H9 (cell line): ENCODE results near the gene HSH2D. TPM values are rescaled to one million over a fixed set of nuclear protein-coding genes. Genes with fewer than 3 reads are reported as not detected.

ENCODE experiments used
- DNase-seq: peaks from one replicate; pipeline ENCODE4 v3.0.0-alpha.2; 2017
- H2AFZ ChIP-seq: one replicate; pipeline ENCODE4 v1.6.1; 2013; ENCODE audit warnings: mild to moderate bottlenecking, low read length, control low read depth, moderate library complexity
- H2AK5ac ChIP-seq: 2 replicates; pipeline ENCODE4 v1.6.1; 2013; ENCODE audit warnings: low read length, control low read depth, mixed read lengths; ENCODE audit not compliant: insufficient read length
- H2BK120ac ChIP-seq: one replicate; pipeline ENCODE4 v1.6.1; 2013; ENCODE audit warnings: low read depth, mild to moderate bottlenecking, low read length, control low read depth, inconsistent platforms; ENCODE audit not compliant: poor library complexity, severe bottlenecking
- H2BK12ac ChIP-seq: 2 replicates; pipeline ENCODE4 v1.6.1; 2013; ENCODE audit warnings: low read length, control low read depth, mixed read lengths, low read depth; ENCODE audit not compliant: insufficient read length
- H2BK15ac ChIP-seq: 2 replicates; pipeline ENCODE4 v1.6.1; 2013; ENCODE audit warnings: low read depth, low read length, control low read depth
- H2BK20ac ChIP-seq: one replicate; pipeline ENCODE4 v1.6.1; 2013; ENCODE audit warnings: low read depth, mild to moderate bottlenecking, low read length, control low read depth, inconsistent platforms; ENCODE audit not compliant: poor library complexity, severe bottlenecking
- H2BK5ac ChIP-seq: 2 replicates; pipeline ENCODE4 v1.6.1; 2013; ENCODE audit warnings: low read length, control low read depth, mixed read lengths; ENCODE audit not compliant: insufficient read length
- H3K14ac ChIP-seq: 2 replicates; pipeline ENCODE4 v1.6.1; 2013; ENCODE audit warnings: low read length, control low read depth; ENCODE audit not compliant: insufficient read depth
- H3K18ac ChIP-seq: 2 replicates; pipeline ENCODE4 v1.6.1; 2013; ENCODE audit warnings: low read depth, mild to moderate bottlenecking, mixed read lengths, low read length, control low read depth; ENCODE audit not compliant: insufficient read length
- H3K23ac ChIP-seq: 2 replicates; pipeline ENCODE4 v1.6.1; 2013; ENCODE audit warnings: low read length, control low read depth, mixed read lengths, low read depth; ENCODE audit not compliant: insufficient read length
- H3K23me2 ChIP-seq: 2 replicates; pipeline ENCODE4 v1.6.1; 2013; ENCODE audit warnings: low read depth, mild to moderate bottlenecking, mixed read lengths, low read length, control low read depth; ENCODE audit not compliant: insufficient read length, poor library complexity, severe bottlenecking
- H3K27ac ChIP-seq: 2 replicates; pipeline ENCODE4 v1.5.1; 2013; ENCODE audit warnings: low read length, control low read depth, mixed read lengths, low read depth; ENCODE audit not compliant: insufficient read length
- H3K27me3 ChIP-seq: 2 replicates; pipeline ENCODE4 v1.6.1; 2013; ENCODE audit warnings: low read length, control low read depth, inconsistent platforms; ENCODE audit not compliant: insufficient read depth
- H3K4ac ChIP-seq: 2 replicates; pipeline ENCODE4 v1.6.1; 2013; ENCODE audit warnings: low read depth, mild to moderate bottlenecking, control low read depth, inconsistent platforms, low read length, moderate library complexity
- H3K4me1 ChIP-seq: 2 replicates; pipeline ENCODE4 v1.6.1; 2013; ENCODE audit warnings: low read length, control low read depth, inconsistent platforms; ENCODE audit not compliant: insufficient read depth
- H3K4me2 ChIP-seq: 2 replicates; pipeline ENCODE4 v1.6.1; 2013; ENCODE audit warnings: low read length, control low read depth, mixed read lengths; ENCODE audit not compliant: insufficient read length, insufficient read depth
- H3K56ac ChIP-seq: 2 replicates; pipeline ENCODE4 v1.6.1; 2013; ENCODE audit warnings: low read depth, mild to moderate bottlenecking, mixed read lengths, low read length, control low read depth; ENCODE audit not compliant: insufficient read length
- H3K79me1 ChIP-seq: 2 replicates; pipeline ENCODE4 v1.6.1; 2013; ENCODE audit warnings: low read depth, mild to moderate bottlenecking, moderate library complexity, low read length, control low read depth, inconsistent platforms; ENCODE audit not compliant: insufficient read depth, poor library complexity, severe bottlenecking
- H3K79me2 ChIP-seq: 2 replicates; pipeline ENCODE4 v1.6.1; 2013; ENCODE audit warnings: low read length, control low read depth, inconsistent platforms; ENCODE audit not compliant: insufficient read depth
- H3K9ac ChIP-seq: 2 replicates; pipeline ENCODE4 v1.6.1; 2013; ENCODE audit warnings: low read length, control low read depth, mixed read lengths; ENCODE audit not compliant: insufficient read length; ENCODE audit errors: extremely low read depth
- H3K9me3 ChIP-seq: one replicate; pipeline ENCODE4 v1.6.1; 2013; ENCODE audit warnings: low read depth, low read length, inconsistent platforms; ENCODE audit not compliant: control insufficient read depth
- H3T11ph ChIP-seq: one replicate; pipeline ENCODE4 v1.6.1; 2013; ENCODE audit warnings: mild to moderate bottlenecking, low read length, control low read depth, inconsistent platforms
- H4K20me1 ChIP-seq: one replicate; pipeline ENCODE4 v1.6.1; 2013; ENCODE audit not compliant: control insufficient read depth, insufficient read length, insufficient read depth
- H4K5ac ChIP-seq: 2 replicates; pipeline ENCODE4 v1.6.1; 2013; ENCODE audit warnings: low read depth, mild to moderate bottlenecking, mixed read lengths, low read length, control low read depth; ENCODE audit not compliant: insufficient read length
- H4K8ac ChIP-seq: replicated peaks from 2 replicates; pipeline ENCODE4 v1.6.1; 2013; ENCODE audit warnings: low read length, control low read depth, mixed read lengths, low read depth; ENCODE audit not compliant: insufficient read length
- H4K91ac ChIP-seq: 2 replicates; pipeline ENCODE4 v1.6.1; 2013; ENCODE audit warnings: low read depth, mild to moderate bottlenecking, moderate library complexity, mixed read lengths, low read length, control low read depth; ENCODE audit not compliant: insufficient read length
- H3K27ac Mint-ChIP-seq, 3 experiments: 2 replicates in 2 of 3; 3 replicates in 1 of 3; pipeline ENCODE4 v1.8.0; 2020 to 2021; ENCODE audit warnings: mixed read lengths in 3 of 3, mild to moderate bottlenecking in 1 of 3, moderate library complexity in 1 of 3
- H3K27me3 Mint-ChIP-seq: 2 replicates; pipeline ENCODE4 v1.8.0; 2021; ENCODE audit warnings: low read depth, mild to moderate bottlenecking, moderate library complexity, mixed read lengths
- H3K36me3 Mint-ChIP-seq, 3 experiments: 2 replicates in 2 of 3; 3 replicates in 1 of 3; pipeline ENCODE4 v1.8.0; 2020 to 2021; ENCODE audit warnings: low read depth in 3 of 3, mixed read lengths in 3 of 3; ENCODE audit not compliant: insufficient read depth in 1 of 3
- H3K4me1 Mint-ChIP-seq, 2 experiments: 2 replicates each; pipeline ENCODE4 v1.8.0; 2020; ENCODE audit warnings: mixed read lengths in 2 of 2
- H3K4me3 Mint-ChIP-seq, 2 experiments: 2 replicates in 1 of 2; 3 replicates in 1 of 2; pipeline ENCODE4 v1.8.0; 2020 to 2021; ENCODE audit warnings: mild to moderate bottlenecking in 2 of 2, mixed read lengths in 2 of 2, moderate library complexity in 1 of 2
- H3K9me3 Mint-ChIP-seq, 2 experiments: 2 replicates in 1 of 2; 3 replicates in 1 of 2; pipeline ENCODE4 v1.8.0; 2020; ENCODE audit warnings: mild to moderate bottlenecking in 2 of 2, mixed read lengths in 2 of 2, moderate library complexity in 1 of 2
- WGBS: extraction: QIAGEN DNeasy Blood & Tissue Kit; methylation state at CpG from one replicate; pipeline ENCODE4 v1.1.7; 2013; ENCODE audit warnings: missing lambda C conversion rate, low lambda C conversion rate, mixed read lengths; ENCODE audit not compliant: insufficient read length; ENCODE audit errors: extremely low coverage; 5-methylcytosine and 5-hydroxymethylcytosine counted together
- total RNA-seq: library from RNA; stranded (reverse); gene quantifications from 2 replicates; pipeline ENCODE4 v1.2.1, GENCODE V29; 2021
- TF ChIP-seq, protein P1 (sequence below): fragments of 200-600 bp; sonication (generic); conservative IDR thresholded peaks from 3 replicates; pipeline ENCODE4 v1.8.0; 2021; ENCODE audit warnings: antibody characterized with exemption, mild to moderate bottlenecking

HSH2D gene
- total RNA-seq, 1 experiment from 2014 or later = 2.3 TPM

DNA sequence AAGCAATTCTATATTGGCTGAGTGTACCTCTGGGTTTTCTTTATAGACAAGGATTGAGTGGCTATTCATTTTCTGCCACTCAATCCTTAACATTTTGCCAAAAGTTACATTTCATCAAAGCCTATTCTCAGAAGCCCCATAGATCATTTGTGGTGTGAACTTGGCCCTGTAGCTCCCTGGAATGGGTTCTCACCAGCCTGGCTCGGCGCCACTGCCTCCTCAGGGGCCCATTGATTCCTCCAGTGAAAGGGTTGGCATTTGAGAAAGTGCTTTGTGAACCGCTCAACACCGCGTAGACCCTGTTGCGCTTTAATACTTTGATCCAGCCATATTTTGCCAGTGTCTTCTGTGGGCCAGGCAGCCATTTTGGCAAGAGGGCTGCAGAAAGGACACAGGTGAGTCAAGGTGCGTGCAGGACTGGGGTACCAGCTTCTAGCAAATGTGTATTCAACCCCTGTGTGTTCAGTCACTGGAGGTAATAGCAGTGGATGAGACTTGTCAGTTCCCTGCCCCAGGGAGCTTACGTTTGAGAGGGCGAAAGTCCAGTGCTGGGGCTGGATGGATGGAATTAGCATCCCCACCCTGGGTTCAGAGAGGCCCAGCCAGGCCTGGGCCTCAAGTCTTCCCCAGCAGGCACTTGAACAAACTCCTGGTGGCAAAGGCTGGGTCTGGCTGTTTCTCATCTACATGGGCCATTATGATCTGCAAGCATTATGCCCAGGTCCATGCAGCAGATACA is 28.0 kb upstream of the HSH2D start:
- peaks cover 8% of the 10 kb centered on the region for H3K79me1 ChIP-seq
- peaks cover 8% of the 10 kb centered on the region for H3K23me2 ChIP-seq
- Mint-ChIP-seq H3K4me3 (no peak overlapping the region), H3K36me3 (peaks cover 18 to 44% (median 36%) of the 10 kb centered on the region in 3 experiments), H3K4me1 (peaks cover 5 to 17% of the 10 kb centered on the region in 2 experiments), H3K27me3 (no peaks in the 10 kb centered on the region), H3K27ac (peak overlapping the region in 1 of 3 experiments; percentile 38; a peak in 3 of 7 replicates), H3K9me3 (no peaks in the 10 kb centered on the region)
- no peaks in the 10 kb centered on the region for H3K4me1 ChIP-seq
- no peaks in the 10 kb centered on the region for H3K27me3 ChIP-seq
- no peak overlapping the region for H2BK120ac ChIP-seq
- TF ChIP-seq, protein P1, sequence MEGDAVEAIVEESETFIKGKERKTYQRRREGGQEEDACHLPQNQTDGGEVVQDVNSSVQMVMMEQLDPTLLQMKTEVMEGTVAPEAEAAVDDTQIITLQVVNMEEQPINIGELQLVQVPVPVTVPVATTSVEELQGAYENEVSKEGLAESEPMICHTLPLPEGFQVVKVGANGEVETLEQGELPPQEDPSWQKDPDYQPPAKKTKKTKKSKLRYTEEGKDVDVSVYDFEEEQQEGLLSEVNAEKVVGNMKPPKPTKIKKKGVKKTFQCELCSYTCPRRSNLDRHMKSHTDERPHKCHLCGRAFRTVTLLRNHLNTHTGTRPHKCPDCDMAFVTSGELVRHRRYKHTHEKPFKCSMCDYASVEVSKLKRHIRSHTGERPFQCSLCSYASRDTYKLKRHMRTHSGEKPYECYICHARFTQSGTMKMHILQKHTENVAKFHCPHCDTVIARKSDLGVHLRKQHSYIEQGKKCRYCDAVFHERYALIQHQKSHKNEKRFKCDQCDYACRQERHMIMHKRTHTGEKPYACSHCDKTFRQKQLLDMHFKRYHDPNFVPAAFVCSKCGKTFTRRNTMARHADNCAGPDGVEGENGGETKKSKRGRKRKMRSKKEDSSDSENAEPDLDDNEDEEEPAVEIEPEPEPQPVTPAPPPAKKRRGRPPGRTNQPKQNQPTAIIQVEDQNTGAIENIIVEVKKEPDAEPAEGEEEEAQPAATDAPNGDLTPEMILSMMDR = no peak
- H3K14ac ChIP-seq = no peak overlapping the region
- H4K5ac ChIP-seq = no peak overlapping the region
- DNase-seq = no peak
- no peak overlapping the region for H4K91ac ChIP-seq
- H2BK20ac ChIP-seq = no peak overlapping the region
- H3K56ac ChIP-seq = no peak overlapping the region
- no peak overlapping the region for H3K23ac ChIP-seq
- H2BK12ac ChIP-seq = no peak overlapping the region
- H3K18ac ChIP-seq = no peak overlapping the region
- WGBS = no CpG with 5 or more reads among the region's 9 CpGs
- H4K8ac ChIP-seq = no peak overlapping the region
- H3K27ac ChIP-seq = no peak overlapping the region
- peaks cover 17% of the 10 kb centered on the region for H3K79me2 ChIP-seq
- H2BK5ac ChIP-seq = no peak overlapping the region
- no peaks in the 10 kb centered on the region for H3K9me3 ChIP-seq
- no peaks in the 10 kb centered on the region for H4K20me1 ChIP-seq
- H3T11ph ChIP-seq = no peak overlapping the region
- H3K4ac ChIP-seq = no peak overlapping the region
- no peak overlapping the region for H2AK5ac ChIP-seq
- peak overlapping the region; percentile 31 for H3K9ac ChIP-seq
- no peak overlapping the region for H2BK15ac ChIP-seq
- no peak overlapping the region for H2AFZ ChIP-seq
- H3K4me2 ChIP-seq = no peak overlapping the region
